Chondrocyte (in vitro differentiated cells): Measurements from ENCODE around the gene C20orf144. TPM values are rescaled to one million over a fixed set of nuclear protein-coding genes. Genes with fewer than 3 reads are reported as not detected.

ENCODE experiments used
- DNase-seq: peaks from one replicate; pipeline ENCODE4 v3.0.0; 2021; ENCODE audit warnings: mixed read lengths, low spot score
- H3K27ac Mint-ChIP-seq: one replicate; pipeline ENCODE4 v1.8.0; 2021; ENCODE audit warnings: mild to moderate bottlenecking, moderate library complexity, mixed read lengths; ENCODE audit not compliant: unreplicated experiment
- H3K27me3 Mint-ChIP-seq: 2 replicates; pipeline ENCODE4 v1.8.0; 2021; ENCODE audit warnings: low read depth, mixed read lengths
- H3K36me3 Mint-ChIP-seq: 2 replicates; pipeline ENCODE4 v1.8.0; 2021; ENCODE audit warnings: low read depth, mixed read lengths
- H3K4me1 Mint-ChIP-seq: 2 replicates; pipeline ENCODE4 v1.8.0; 2021; ENCODE audit warnings: low read depth, mild to moderate bottlenecking, mixed read lengths
- H3K4me3 Mint-ChIP-seq: one replicate; pipeline ENCODE4 v1.8.0; 2021; ENCODE audit warnings: mild to moderate bottlenecking, moderate library complexity, mixed read lengths; ENCODE audit not compliant: unreplicated experiment
- H3K9me3 Mint-ChIP-seq: 2 replicates; pipeline ENCODE4 v1.8.0; 2021; ENCODE audit warnings: low read depth, mixed read lengths
- CTCF ChIP-seq: fragments of 200-600 bp; sonication (generic); IDR thresholded peaks from 2 replicates; pipeline ENCODE4 v1.5.0; 2021; ENCODE audit warnings: antibody characterized with exemption, mild to moderate bottlenecking, moderate library complexity
- total RNA-seq: library from RNA; stranded (reverse); gene quantifications from 3 replicates; pipeline ENCODE4 v1.2.1, GENCODE V29; 2021

The C20orf144 gene
- total RNA-seq, 1 donor from 2014 or later = 0.10 TPM

- Mint-ChIP-seq H3K4me3 (peak overlapping the region; percentile 64), H3K9me3 (no peaks in the 10 kb centered on the region), H3K36me3 (no peaks in the 10 kb centered on the region), H3K27ac (no peak overlapping the region), H3K27me3 (no peaks in the 10 kb centered on the region), H3K4me1 (peaks cover 39% of the 10 kb centered on the region)
- no peak for TF ChIP-seq CTCF
- DNase-seq = no peak
Observed at GRCh38 chr20:33684533-33685327, 22.6 kb downstream of the C20orf144 start.

GRCh38 chr20:33685328-33686099 lies 23.4 kb downstream of the C20orf144 start:
- Mint-ChIP-seq H3K27ac (peak overlapping the region; percentile 45), H3K4me1 (peaks cover 34% of the 10 kb centered on the region), H3K36me3 (no peaks in the 10 kb centered on the region), H3K9me3 (no peaks in the 10 kb centered on the region), H3K4me3 (peak overlapping the region; percentile 64), H3K27me3 (no peaks in the 10 kb centered on the region)
- no peak for DNase-seq
- TF ChIP-seq CTCF = no peak

GRCh38 chr20:33686100-33686983 lies 24.2 kb downstream of the C20orf144 start, which contains the start of gene E2F1:
Gene E2F1, minus strand, starts transcription at chr20:33686385. Its CDS starts 121 bp downstream, at chr20:33686264.
- Mint-ChIP-seq H3K9me3 (no peaks in the 10 kb centered on the region), H3K4me1 (peaks cover 26% of the 10 kb centered on the region), H3K36me3 (no peaks in the 10 kb centered on the region), H3K27ac (peak within 1 kb of the TSS; percentile 80), H3K4me3 (peak within 1 kb of the TSS; percentile 90), H3K27me3 (no peaks in the 10 kb centered on the region)
- DNase-seq = peak; percentile 97
- TF ChIP-seq CTCF = peak; percentile 74

- Mint-ChIP-seq H3K4me1 (peaks cover 19% of the 10 kb centered on the region), H3K27ac (peak overlapping the region; percentile 80), H3K9me3 (no peaks in the 10 kb centered on the region), H3K36me3 (no peaks in the 10 kb centered on the region), H3K27me3 (no peaks in the 10 kb centered on the region), H3K4me3 (peak overlapping the region; percentile 90)
- no peak for TF ChIP-seq CTCF
- no peak for DNase-seq
Observed at GRCh38 chr20:33686984-33687366, 24.8 kb downstream of the C20orf144 start.
